GM21737 (cell line): Measurements from ENCODE around the gene NR6A1.

Experiments used
- ATAC-seq: cut with Tn5 transposase; IDR thresholded peaks from one replicate; pipeline ENCODE4 v1.9.1; 2021; ENCODE audit warnings: mild to moderate bottlenecking, moderate library complexity; ENCODE audit not compliant: unreplicated experiment

The NR6A1 gene

DNA sequence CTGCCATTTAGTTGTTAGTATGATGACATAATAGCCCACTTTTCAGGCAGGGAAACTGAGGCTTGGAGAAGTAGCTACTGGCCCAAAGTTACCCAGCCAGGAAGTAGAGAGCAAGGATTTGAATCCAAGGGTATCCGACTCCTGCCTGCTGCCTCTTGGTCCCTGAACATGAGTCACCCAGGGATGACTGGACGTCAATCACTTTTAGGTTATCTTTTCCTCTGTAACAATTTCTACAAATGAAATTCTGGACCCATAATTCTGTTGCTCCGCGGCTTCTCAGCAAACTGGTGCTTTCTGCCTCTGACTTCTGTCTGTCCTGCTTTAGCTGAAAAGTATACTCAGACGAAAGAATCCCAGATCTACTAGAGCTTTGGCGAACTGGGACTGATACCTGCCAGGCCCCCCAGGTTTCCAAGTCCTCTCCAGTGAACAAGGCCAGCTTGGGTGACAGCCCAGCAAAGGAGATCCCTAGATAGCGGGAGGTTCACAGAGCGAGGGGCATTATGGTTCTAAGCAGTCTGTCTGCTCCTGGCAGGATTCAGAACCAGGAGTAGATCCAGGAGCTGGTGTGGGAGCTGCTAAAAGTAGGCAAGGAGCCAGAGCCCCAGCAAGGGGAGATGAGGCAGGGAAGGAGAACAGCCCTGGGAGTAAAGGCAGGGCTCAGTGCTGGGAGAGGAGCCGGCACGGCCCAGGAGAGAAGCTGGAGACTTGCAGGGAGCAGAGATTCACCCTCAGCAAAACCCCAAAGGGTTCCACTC, 26.4 kb upstream of the NR6A1 start:
- ATAC-seq, result no peak

DNA sequence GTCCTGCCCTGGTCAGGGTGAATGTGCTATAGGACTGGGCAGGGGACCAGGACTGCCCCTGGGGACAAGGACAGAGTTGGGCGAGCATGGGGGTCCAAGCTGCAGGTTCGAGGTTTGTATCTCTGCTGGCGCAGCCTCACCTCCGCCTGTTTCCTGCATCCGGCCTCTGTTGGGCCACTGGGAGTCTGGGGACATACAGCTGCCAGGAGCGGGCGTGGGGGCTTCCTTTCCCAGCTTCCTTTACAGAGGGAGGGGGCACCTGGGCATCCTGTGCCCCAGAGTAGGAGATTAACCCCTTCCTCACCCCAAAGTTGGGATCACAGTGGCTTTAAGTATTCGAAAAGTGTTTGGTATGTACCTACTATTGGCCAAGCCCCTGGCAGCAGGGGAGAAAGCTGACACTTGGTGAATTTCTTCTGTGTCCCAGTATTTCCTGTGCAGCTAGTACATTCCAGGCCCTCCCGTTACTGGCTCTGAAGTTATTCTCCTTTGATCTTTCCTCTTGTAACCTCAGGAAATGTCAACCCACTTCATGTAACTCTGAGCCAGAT, 24.8 kb upstream of the NR6A1 start:
- ATAC-seq, result no peak

GRCh38 chr9:124794902-124795491, 23.9 kb upstream of the NR6A1 start:
- ATAC-seq, result no peak

DNA sequence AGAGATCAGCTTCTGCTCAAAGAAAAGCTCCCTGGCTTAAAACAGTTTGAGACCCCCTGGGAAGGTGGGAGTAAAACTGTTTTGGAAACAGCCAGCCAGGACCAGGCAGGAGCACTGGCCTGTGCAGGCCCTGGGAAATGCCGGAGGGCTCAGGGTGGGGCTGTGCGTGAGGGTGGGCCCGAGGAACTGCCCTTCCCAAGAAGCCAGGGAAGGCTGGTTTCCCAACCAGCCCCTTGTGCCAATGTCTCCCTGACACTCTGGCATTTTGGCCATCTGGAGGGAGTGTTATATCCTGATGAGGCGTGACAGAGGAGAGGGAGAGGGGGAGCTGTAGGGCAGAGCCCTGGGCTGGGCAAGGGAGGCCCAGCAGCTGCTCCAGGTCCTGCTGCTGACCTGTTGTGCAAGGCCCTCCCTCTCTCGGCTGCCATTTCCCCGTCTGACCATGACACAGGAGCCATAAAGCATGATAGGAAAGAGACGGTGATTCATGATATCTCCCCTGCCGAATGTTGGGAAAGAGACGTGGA, 22.0 kb upstream of the NR6A1 start:
- no peak for ATAC-seq

GRCh38 chr9:124792257-124793014, 21.3 kb upstream of the NR6A1 start:
- ATAC-seq, result no peak

DNA sequence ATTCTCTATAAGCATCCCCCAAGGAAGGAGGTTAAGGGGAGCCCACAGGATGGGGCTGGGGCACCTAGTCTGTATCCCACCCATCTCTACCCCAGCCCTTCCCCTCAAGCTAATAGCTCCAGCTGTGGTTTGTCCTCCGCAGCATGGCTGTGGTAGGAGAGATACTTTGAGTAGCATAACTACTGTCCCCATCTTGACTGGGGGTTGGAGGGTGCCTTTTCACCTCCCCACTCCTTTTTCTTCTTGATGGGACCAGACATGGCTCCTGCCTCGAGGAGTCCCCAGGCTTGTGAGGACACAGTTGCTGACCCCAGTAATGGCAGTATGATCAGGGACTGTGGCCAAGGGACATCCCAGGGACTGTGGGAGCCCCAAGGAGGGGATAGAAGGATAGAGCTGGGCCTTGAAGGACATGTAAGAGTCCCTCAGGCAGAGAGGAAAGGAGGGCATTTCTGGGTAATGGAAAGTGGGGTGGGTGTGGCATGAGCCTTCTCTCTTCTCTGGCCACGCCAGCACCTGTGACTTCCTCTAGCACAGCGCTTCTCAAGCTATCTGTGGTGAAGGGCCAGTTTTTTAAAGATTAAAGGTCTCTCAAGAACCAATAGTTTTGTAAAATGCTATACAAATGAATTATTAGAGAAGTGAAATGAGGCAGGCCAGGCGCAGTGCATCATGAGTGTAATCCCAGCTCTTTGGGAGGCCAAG, 19.8 kb upstream of the NR6A1 start:
- ATAC-seq, result no peak

DNA sequence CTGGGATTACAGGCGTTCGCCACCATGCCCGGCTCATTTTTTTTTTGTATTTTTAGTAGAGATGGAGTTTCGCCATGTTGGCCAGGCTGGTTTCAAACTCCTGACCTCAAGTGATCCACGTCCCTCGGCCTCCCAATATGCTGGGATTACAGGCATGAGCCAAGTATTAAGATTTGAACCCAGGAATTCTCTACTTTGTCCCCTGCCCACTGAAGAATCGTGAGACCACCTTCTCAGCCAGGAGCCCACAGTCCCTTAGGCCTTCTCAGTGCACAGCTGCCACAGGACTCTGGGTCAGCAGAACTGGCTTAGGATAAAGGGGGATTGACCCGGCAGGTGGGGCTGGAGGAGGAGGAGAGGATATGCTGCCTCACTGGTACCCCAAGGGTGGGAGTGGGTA, 19.2 kb upstream of the NR6A1 start:
- ATAC-seq, result no peak

DNA sequence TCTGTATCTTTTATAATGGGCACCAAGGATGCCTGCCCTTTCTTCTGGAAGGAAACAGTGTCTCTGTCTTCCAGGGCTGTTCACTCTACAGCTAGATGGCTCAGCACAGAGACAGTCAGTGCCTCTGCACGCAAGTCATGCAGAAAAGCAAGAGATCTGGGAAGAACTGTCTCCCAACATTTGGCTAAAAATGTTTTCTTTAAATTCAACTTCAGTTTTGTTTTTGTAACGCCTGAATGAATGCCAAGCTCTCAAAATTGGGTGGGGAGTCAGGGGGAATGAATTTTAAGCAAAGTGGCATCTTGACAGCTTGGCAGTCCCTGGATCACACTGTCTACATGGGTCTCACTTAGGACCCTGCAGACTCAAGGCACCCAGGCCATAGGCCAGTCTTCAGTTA, 18.4 kb upstream of the NR6A1 start:
- no peak for ATAC-seq

GRCh38 chr9:124788542-124789217, 17.6 kb upstream of the NR6A1 start:
- ATAC-seq, result no peak

DNA sequence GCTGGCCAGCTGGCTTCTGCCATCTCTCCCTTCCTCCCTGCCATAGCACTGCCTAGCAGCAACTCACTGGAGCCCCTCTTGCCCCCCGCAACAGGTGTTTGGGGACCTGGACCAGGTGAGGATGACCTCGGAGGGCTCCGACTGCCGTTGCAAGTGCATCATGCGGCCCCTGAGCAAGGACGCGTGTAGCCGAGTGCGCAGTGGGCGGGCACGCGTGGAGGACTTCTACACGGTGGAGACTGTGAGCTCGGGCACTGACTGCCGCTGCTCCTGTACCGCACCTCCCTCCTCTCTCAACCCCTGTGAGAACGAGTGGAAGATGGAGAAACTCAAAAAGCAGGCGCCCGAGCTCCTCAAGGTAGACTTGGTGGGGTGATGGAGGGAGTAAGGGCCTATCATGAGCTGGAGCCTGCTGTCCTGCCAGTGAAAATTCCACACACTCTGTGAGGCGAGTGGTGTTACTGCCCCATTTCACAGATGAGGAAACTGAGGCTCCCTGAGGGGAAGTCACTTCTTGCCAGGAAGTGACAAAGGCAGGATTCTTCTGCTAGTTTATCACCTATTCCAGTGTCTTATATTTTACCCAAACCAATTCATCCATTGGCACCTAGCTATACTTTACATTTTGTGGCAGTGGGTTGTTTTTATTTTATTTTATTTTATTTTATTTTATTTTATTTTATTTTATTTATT, 15.9 kb upstream of the NR6A1 start:
- no peak for ATAC-seq

DNA sequence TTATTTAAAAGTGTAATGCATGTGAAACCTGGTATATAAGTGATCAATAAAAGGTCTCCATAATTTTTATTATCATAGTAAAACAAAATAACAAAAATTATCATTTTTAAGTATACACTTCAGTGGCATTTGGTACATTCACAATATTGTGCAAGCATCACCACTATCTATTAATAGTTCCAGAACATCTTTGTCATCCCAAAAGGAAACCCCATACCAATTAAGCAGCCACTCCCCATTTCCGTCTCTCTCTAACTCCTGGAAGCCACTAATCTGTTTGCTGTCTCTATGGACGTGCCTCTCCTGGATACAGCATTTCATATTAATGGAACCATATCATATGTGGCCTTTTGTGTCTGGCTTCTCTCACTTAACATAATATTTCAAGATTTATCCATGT, 13.4 kb upstream of the NR6A1 start:
- no peak for ATAC-seq

DNA sequence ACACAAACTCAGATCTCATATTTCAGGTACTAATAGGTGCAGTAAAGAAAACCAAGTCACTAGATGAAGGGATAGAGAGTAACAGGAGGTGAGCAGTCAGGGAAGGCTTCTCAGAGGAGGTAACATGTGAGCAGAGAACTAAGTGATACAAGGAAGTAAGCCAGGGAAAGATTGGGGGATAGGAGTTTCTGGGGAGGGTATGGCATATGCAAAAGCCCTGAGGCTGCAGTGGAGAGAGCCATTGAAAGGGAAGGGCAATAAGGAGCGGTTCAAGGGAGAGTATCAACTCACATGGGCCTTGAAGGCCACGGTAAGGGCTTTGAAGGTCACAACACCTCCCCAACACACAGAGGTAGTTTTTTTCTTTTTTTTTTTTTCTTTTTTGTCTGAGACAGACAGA, 12.7 kb upstream of the NR6A1 start:
- ATAC-seq, result no peak

GRCh38 chr9:124782661-124783574, 11.8 kb upstream of the NR6A1 start:
- ATAC-seq, result no peak

- ATAC-seq, result no peak
Observed at GRCh38 chr9:124781967-124782660, 11.0 kb upstream of the NR6A1 start.

GRCh38 chr9:124780757-124781151, 9.6 kb upstream of the NR6A1 start:
- ATAC-seq, result no peak

GRCh38 chr9:124780060-124780756, 9.1 kb upstream of the NR6A1 start:
- ATAC-seq, result no peak

- no peak for ATAC-seq
Observed at GRCh38 chr9:124779368-124780059, 8.4 kb upstream of the NR6A1 start.
